ENCODE data around the gene ART1. TPM values are rescaled to one million over a fixed set of nuclear protein-coding genes. Genes with fewer than 3 reads are reported as not detected.

ART1 gene
- total RNA-seq, 1 donor from 2014 or later = not detected

DNA sequence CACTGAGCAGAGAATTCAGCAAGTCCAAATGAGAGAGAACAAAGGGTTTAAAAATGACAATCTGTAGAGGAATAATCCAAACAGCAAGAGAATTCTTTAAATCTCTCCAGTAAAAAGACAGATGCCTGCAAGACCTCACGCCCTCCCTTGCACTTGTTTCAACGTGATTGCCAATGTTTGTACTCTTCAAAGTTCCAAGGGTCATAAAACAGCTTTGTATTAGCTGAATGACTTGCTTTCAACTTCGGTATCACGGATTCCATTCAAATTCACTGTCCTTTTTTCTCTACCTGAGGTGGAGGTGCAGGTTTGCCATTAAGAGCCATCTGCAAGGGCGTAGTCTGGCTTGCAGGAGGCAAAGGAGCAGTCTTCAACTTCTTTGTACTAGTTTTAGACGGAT lies 67.3 kb downstream of the ART1 start:
- Mint-ChIP-seq H3K9me3 (ENCODE audit: unreplicated experiment) (no peaks in the 10 kb centered on the region), H3K36me3 (ENCODE audit: unreplicated experiment) (peaks cover 40% of the 10 kb centered on the region), H3K27me3 (ENCODE audit: unreplicated experiment) (no peaks in the 10 kb centered on the region), H3K4me3 (ENCODE audit: unreplicated experiment) (no peak overlapping the region), H3K27ac (ENCODE audit: unreplicated experiment) (no peak overlapping the region), H3K4me1 (ENCODE audit: unreplicated experiment) (no peaks in the 10 kb centered on the region)
- TF ChIP-seq, protein P1, sequence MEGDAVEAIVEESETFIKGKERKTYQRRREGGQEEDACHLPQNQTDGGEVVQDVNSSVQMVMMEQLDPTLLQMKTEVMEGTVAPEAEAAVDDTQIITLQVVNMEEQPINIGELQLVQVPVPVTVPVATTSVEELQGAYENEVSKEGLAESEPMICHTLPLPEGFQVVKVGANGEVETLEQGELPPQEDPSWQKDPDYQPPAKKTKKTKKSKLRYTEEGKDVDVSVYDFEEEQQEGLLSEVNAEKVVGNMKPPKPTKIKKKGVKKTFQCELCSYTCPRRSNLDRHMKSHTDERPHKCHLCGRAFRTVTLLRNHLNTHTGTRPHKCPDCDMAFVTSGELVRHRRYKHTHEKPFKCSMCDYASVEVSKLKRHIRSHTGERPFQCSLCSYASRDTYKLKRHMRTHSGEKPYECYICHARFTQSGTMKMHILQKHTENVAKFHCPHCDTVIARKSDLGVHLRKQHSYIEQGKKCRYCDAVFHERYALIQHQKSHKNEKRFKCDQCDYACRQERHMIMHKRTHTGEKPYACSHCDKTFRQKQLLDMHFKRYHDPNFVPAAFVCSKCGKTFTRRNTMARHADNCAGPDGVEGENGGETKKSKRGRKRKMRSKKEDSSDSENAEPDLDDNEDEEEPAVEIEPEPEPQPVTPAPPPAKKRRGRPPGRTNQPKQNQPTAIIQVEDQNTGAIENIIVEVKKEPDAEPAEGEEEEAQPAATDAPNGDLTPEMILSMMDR (IDR thresholded peaks at IDR 0.05) = no peak
- DNase-seq (ENCODE audit: extremely low spot score, unreplicated experiment) = no peak

Other genes starting within 250 kb of the ART1 start
- gene ART5, start 3.1 kb upstream of the ART1 start, total RNA-seq = 0.38 and 0.57 TPM in 2 replicates
- gene CHRNA10, start 26.3 kb downstream of the ART1 start, total RNA-seq = 0.94 and 1.1 TPM in 2 replicates
- 68.9 and 71.0 TPM in 2 replicates for gene NUP98, start 152.4 kb downstream of the ART1 start, total RNA-seq
- 20.3 and 22.7 TPM in 2 replicates for gene PGAP2, start 163.4 kb downstream of the ART1 start, total RNA-seq
- gene RHOG, start 195.8 kb downstream of the ART1 start, total RNA-seq = 44.6 and 46.8 TPM in 2 replicates
- 45.2 and 46.9 TPM in 2 replicates for gene STIM1, start 210.5 kb downstream of the ART1 start, total RNA-seq